GM23338 (cell line): ENCODE data around the gene SVOPL. TPM values are rescaled to one million over a fixed set of nuclear protein-coding genes. Genes with fewer than 3 reads are reported as not detected.

ENCODE experiments used
- ATAC-seq: fragments of 200-7000 bp; cut with Tn5 transposase; 3 replicates; pipeline ENCODE4 v1.9.1; 2020
- DNase-seq: peaks from one replicate; pipeline ENCODE4 v3.0.0-alpha.2; 2015; ENCODE audit warnings: low spot score
- H2AFZ ChIP-seq: fragments of 200-600 bp; sonication (generic); 2 replicates; pipeline ENCODE4 v1.8.0; 2016; ENCODE audit warnings: antibody characterized with exemption, mild to moderate bottlenecking, moderate library complexity
- H3F3A ChIP-seq: fragments of 200-600 bp; sonication (generic); replicated peaks from 2 replicates; pipeline ENCODE4 v1.8.0; 2017; ENCODE audit warnings: antibody characterized with exemption, mixed run types, low read depth
- H3K27ac ChIP-seq: fragments of 200-600 bp; sonication (generic); 2 replicates; pipeline ENCODE4 v1.6.1; 2016; ENCODE audit warnings: low read depth
- H3K27me3 ChIP-seq: fragments of 200-600 bp; sonication (generic); 2 replicates; pipeline ENCODE4 v1.8.0; 2016; ENCODE audit warnings: mild to moderate bottlenecking, mixed run types, moderate library complexity; ENCODE audit not compliant: insufficient read depth
- H3K36me3 ChIP-seq: fragments of 200-600 bp; sonication (generic); 2 replicates; pipeline ENCODE4 v1.8.0; 2016; ENCODE audit warnings: mild to moderate bottlenecking; ENCODE audit not compliant: insufficient read depth
- H3K4me1 ChIP-seq: fragments of 200-600 bp; sonication (generic); 2 replicates; pipeline ENCODE4 v1.8.0; 2016; ENCODE audit warnings: mild to moderate bottlenecking, moderate library complexity; ENCODE audit not compliant: insufficient read depth
- H3K4me2 ChIP-seq: fragments of 200-600 bp; sonication (generic); 2 replicates; pipeline ENCODE4 v1.7.1; 2017; ENCODE audit warnings: mixed run types
- H3K4me3 ChIP-seq: fragments of 200-600 bp; sonication (generic); 2 replicates; pipeline ENCODE4 v1.6.1; 2016; ENCODE audit warnings: mixed run types
- H3K79me2 ChIP-seq: fragments of 200-600 bp; sonication (generic); replicated peaks from 2 replicates; pipeline ENCODE4 v1.8.0; 2017; ENCODE audit warnings: mild to moderate bottlenecking; ENCODE audit not compliant: insufficient read depth
- H3K9me2 ChIP-seq: fragments of 200-600 bp; sonication (generic); 2 replicates; pipeline ENCODE4 v1.8.0; 2017; ENCODE audit not compliant: insufficient read depth
- H4K20me1 ChIP-seq: fragments of 200-600 bp; sonication (generic); replicated peaks from 2 replicates; pipeline ENCODE4 v1.8.0; 2017; ENCODE audit warnings: mild to moderate bottlenecking; ENCODE audit not compliant: insufficient read depth
- H3K27ac Mint-ChIP-seq: 2 replicates; pipeline ENCODE4 v1.8.0; 2020; ENCODE audit warnings: inconsistent platforms, mild to moderate bottlenecking, moderate library complexity, mixed read lengths
- H3K27me3 Mint-ChIP-seq: 3 replicates; pipeline ENCODE4 v1.8.0; 2022; ENCODE audit warnings: low read depth, mild to moderate bottlenecking, moderate library complexity, mixed read lengths, inconsistent platforms; ENCODE audit not compliant: insufficient read depth, poor library complexity
- H3K36me3 Mint-ChIP-seq: 3 replicates; pipeline ENCODE4 v1.8.0; 2021; ENCODE audit warnings: low read depth, mild to moderate bottlenecking, inconsistent platforms, moderate library complexity, mixed read lengths
- H3K4me1 Mint-ChIP-seq: 3 replicates; pipeline ENCODE4 v1.8.0; 2020; ENCODE audit warnings: mild to moderate bottlenecking, inconsistent platforms, mixed read lengths
- H3K4me3 Mint-ChIP-seq: 3 replicates; pipeline ENCODE4 v1.8.0; 2021; ENCODE audit warnings: moderate library complexity, mild to moderate bottlenecking, inconsistent platforms, mixed read lengths
- H3K9me3 Mint-ChIP-seq: 3 replicates; pipeline ENCODE4 v1.8.0; 2020; ENCODE audit warnings: moderate library complexity, mild to moderate bottlenecking, inconsistent platforms, mixed read lengths
- CREB1 ChIP-seq: fragments of 250-450 bp; sonication (Bioruptor Pico); IDR thresholded peaks from 2 replicates; pipeline ENCODE4 v1.5.0; 2020; ENCODE audit warnings: low read depth, mild to moderate bottlenecking, moderate library complexity
- EZH2 ChIP-seq: fragments of 200-600 bp; sonication (generic); IDR thresholded peaks from one replicate; pipeline ENCODE4 v1.8.0; 2017; ENCODE audit warnings: antibody characterized with exemption, mild to moderate bottlenecking, low read depth; ENCODE audit not compliant: unreplicated experiment
- EZH2phosphoT487 ChIP-seq: fragments of 200-600 bp; sonication (generic); IDR thresholded peaks from one replicate; pipeline ENCODE4 v1.8.1; 2018; ENCODE audit warnings: antibody characterized with exemption; ENCODE audit not compliant: unreplicated experiment
- JUNB ChIP-seq: IDR thresholded peaks from one replicate; pipeline ENCODE4 v1.6.1; 2016; ENCODE audit warnings: antibody characterized with exemption; ENCODE audit not compliant: unreplicated experiment
- NANOG ChIP-seq: IDR thresholded peaks from 2 replicates; pipeline ENCODE4 v1.6.1; 2016; ENCODE audit warnings: antibody characterized with exemption, borderline replicate concordance
- POLR2AphosphoS5 ChIP-seq: IDR thresholded peaks from 2 replicates; pipeline ENCODE4 v1.6.1; 2016; ENCODE audit warnings: antibody characterized with exemption, low read depth
- STAT1 ChIP-seq: IDR thresholded peaks from one replicate; pipeline ENCODE4 v1.6.1; 2016; ENCODE audit warnings: antibody characterized with exemption; ENCODE audit not compliant: unreplicated experiment
- ZNF114 ChIP-seq: fragments of 250-450 bp; sonication (Bioruptor Pico); IDR thresholded peaks from 2 replicates; pipeline ENCODE4 v1.5.0; 2020; ENCODE audit warnings: mild to moderate bottlenecking, moderate library complexity
- ZNF331 ChIP-seq: fragments of 250-450 bp; sonication (Bioruptor Pico); IDR thresholded peaks from 2 replicates; pipeline ENCODE4 v1.5.0; 2020; ENCODE audit warnings: low read depth, mild to moderate bottlenecking, moderate library complexity
- polyA plus RNA-seq: library from polyadenylated mRNA; unstranded; fragments of >200 nt; fragmentation: Nextera tagmentation; extraction: Ambion mirVana; gene quantifications from 2 replicates; pipeline ENCODE4 v1.2.1, GENCODE V29; 2016
- total RNA-seq: library from RNA; depleted of rRNA; stranded (reverse); fragments of >200 nt; shearing (Covaris generic); gene quantifications from 2 replicates; pipeline ENCODE4 v1.2.3, GENCODE V29; 2014
- TF ChIP-seq, protein P1 (sequence below), 2 experiments: fragments of 200-600 bp in 1 of 2; sonication (generic) in 1 of 2; conservative IDR thresholded peaks; 2 replicates each; pipeline versions ENCODE4 v1.5.1 to v1.6.1; 2016 to 2017; ENCODE audit warnings: antibody characterized with exemption in 2 of 2, low read depth in 2 of 2, mild to moderate bottlenecking in 2 of 2, moderate library complexity in 1 of 2
- TF ChIP-seq, protein P2 (sequence below): fragments of 250-450 bp; sonication (Bioruptor Pico); IDR thresholded peaks from 2 replicates; pipeline ENCODE4 v1.5.0; 2020; ENCODE audit warnings: mild to moderate bottlenecking, moderate library complexity
- TF ChIP-seq, protein P3 (sequence below): IDR thresholded peaks from one replicate; pipeline ENCODE4 v1.6.1; 2018; ENCODE audit warnings: antibody characterized with exemption; ENCODE audit not compliant: unreplicated experiment
- TF ChIP-seq, protein P4 (sequence below): IDR thresholded peaks from 2 replicates; pipeline ENCODE4 v1.6.1; 2016; ENCODE audit warnings: antibody characterized with exemption

Gene SVOPL
- total and polyA plus RNA-seq, 2 experiments from 2014 or later: 1.4 to 2.1 TPM

DNA sequence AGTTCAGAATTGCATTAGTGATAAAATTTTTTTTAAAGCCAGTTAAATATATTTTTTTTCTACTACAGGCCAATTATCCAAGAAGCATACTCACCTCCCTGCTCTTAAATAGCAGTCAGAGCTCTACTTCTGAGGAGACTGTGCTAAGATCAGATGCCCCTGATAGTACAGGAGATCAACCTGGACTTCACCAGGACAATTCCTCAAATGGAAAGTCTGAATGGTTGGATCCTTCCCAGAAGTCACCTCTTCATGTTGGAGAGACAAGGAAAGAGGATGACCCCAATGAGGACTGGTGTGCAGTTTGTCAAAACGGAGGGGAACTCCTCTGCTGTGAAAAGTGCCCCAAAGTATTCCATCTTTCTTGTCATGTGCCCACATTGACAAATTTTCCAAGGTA lies 122.0 kb downstream of the SVOPL start:
- H3K36me3 ChIP-seq: peaks cover 87% of the 10 kb centered on the region
- H3K4me2 ChIP-seq: no peak overlapping the region
- no peak overlapping the region for H3K27ac ChIP-seq
- no peak overlapping the region for H3K4me3 ChIP-seq
- no peaks in the 10 kb centered on the region for H4K20me1 ChIP-seq
- no peak for ATAC-seq
- H3F3A ChIP-seq: 0 out of 2 replicates have a peak, but pooled peaks cover 4% of the 10 kb centered on the region
- Mint-ChIP-seq H3K36me3 (peaks cover 90% of the 10 kb centered on the region), H3K27ac (no peak overlapping the region), H3K9me3 (no peaks in the 10 kb centered on the region), H3K4me1 (peaks cover 3% of the 10 kb centered on the region; the same call in 1 of the 3 replicates), H3K27me3 (peaks cover 2% of the 10 kb centered on the region), H3K4me3 (no peak overlapping the region)
- no peaks in the 10 kb centered on the region; the same call in 1 of the 2 replicates for H3K79me2 ChIP-seq
- no peaks in the 10 kb centered on the region for H3K9me2 ChIP-seq
- DNase-seq: no peak
- H3K27me3 ChIP-seq: no peaks in the 10 kb centered on the region
- TF ChIP-seq ZNF114 (CRISPR knock-in tag) (no peak), NANOG (no peak), ZNF331 (CRISPR knock-in tag) (no peak), JUNB (no peak), EZH2phosphoT487 (no peak), EZH2 (no peak), POLR2AphosphoS5 (no peak), STAT1 (no peak), CREB1 (no peak)
- TF ChIP-seq, protein P1, sequence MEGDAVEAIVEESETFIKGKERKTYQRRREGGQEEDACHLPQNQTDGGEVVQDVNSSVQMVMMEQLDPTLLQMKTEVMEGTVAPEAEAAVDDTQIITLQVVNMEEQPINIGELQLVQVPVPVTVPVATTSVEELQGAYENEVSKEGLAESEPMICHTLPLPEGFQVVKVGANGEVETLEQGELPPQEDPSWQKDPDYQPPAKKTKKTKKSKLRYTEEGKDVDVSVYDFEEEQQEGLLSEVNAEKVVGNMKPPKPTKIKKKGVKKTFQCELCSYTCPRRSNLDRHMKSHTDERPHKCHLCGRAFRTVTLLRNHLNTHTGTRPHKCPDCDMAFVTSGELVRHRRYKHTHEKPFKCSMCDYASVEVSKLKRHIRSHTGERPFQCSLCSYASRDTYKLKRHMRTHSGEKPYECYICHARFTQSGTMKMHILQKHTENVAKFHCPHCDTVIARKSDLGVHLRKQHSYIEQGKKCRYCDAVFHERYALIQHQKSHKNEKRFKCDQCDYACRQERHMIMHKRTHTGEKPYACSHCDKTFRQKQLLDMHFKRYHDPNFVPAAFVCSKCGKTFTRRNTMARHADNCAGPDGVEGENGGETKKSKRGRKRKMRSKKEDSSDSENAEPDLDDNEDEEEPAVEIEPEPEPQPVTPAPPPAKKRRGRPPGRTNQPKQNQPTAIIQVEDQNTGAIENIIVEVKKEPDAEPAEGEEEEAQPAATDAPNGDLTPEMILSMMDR (conservative IDR thresholded peaks at IDR 0.05; ENCODE audit: low read depth in 2 of 2): no peak
- TF ChIP-seq, protein P2, sequence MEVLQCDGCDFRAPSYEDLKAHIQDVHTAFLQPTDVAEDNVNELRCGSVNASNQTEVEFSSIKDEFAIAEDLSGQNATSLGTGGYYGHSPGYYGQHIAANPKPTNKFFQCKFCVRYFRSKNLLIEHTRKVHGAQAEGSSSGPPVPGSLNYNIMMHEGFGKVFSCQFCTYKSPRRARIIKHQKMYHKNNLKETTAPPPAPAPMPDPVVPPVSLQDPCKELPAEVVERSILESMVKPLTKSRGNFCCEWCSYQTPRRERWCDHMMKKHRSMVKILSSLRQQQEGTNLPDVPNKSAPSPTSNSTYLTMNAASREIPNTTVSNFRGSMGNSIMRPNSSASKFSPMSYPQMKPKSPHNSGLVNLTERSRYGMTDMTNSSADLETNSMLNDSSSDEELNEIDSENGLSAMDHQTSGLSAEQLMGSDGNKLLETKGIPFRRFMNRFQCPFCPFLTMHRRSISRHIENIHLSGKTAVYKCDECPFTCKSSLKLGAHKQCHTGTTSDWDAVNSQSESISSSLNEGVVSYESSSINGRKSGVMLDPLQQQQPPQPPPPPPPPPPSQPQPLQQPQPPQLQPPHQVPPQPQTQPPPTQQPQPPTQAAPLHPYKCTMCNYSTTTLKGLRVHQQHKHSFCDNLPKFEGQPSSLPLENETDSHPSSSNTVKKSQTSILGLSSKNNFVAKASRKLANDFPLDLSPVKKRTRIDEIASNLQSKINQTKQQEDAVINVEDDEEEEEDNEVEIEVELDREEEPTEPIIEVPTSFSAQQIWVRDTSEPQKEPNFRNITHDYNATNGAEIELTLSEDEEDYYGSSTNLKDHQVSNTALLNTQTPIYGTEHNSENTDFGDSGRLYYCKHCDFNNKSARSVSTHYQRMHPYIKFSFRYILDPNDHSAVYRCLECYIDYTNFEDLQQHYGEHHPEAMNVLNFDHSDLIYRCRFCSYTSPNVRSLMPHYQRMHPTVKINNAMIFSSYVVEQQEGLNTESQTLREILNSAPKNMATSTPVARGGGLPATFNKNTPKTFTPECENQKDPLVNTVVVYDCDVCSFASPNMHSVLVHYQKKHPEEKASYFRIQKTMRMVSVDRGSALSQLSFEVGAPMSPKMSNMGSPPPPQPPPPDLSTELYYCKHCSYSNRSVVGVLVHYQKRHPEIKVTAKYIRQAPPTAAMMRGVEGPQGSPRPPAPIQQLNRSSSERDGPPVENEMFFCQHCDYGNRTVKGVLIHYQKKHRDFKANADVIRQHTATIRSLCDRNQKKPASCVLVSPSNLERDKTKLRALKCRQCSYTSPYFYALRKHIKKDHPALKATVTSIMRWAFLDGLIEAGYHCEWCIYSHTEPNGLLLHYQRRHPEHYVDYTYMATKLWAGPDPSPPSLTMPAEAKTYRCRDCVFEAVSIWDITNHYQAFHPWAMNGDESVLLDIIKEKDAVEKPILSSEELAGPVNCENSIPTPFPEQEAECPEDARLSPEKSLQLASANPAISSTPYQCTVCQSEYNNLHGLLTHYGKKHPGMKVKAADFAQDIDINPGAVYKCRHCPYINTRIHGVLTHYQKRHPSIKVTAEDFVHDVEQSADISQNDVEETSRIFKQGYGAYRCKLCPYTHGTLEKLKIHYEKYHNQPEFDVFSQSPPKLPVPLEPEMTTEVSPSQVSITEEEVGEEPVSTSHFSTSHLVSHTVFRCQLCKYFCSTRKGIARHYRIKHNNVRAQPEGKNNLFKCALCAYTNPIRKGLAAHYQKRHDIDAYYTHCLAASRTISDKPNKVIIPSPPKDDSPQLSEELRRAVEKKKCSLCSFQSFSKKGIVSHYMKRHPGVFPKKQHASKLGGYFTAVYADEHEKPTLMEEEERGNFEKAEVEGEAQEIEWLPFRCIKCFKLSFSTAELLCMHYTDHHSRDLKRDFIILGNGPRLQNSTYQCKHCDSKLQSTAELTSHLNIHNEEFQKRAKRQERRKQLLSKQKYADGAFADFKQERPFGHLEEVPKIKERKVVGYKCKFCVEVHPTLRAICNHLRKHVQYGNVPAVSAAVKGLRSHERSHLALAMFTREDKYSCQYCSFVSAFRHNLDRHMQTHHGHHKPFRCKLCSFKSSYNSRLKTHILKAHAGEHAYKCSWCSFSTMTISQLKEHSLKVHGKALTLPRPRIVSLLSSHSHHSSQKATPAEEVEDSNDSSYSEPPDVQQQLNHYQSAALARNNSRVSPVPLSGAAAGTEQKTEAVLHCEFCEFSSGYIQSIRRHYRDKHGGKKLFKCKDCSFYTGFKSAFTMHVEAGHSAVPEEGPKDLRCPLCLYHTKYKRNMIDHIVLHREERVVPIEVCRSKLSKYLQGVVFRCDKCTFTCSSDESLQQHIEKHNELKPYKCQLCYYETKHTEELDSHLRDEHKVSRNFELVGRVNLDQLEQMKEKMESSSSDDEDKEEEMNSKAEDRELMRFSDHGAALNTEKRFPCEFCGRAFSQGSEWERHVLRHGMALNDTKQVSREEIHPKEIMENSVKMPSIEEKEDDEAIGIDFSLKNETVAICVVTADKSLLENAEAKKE: no peak
- TF ChIP-seq, protein P3, sequence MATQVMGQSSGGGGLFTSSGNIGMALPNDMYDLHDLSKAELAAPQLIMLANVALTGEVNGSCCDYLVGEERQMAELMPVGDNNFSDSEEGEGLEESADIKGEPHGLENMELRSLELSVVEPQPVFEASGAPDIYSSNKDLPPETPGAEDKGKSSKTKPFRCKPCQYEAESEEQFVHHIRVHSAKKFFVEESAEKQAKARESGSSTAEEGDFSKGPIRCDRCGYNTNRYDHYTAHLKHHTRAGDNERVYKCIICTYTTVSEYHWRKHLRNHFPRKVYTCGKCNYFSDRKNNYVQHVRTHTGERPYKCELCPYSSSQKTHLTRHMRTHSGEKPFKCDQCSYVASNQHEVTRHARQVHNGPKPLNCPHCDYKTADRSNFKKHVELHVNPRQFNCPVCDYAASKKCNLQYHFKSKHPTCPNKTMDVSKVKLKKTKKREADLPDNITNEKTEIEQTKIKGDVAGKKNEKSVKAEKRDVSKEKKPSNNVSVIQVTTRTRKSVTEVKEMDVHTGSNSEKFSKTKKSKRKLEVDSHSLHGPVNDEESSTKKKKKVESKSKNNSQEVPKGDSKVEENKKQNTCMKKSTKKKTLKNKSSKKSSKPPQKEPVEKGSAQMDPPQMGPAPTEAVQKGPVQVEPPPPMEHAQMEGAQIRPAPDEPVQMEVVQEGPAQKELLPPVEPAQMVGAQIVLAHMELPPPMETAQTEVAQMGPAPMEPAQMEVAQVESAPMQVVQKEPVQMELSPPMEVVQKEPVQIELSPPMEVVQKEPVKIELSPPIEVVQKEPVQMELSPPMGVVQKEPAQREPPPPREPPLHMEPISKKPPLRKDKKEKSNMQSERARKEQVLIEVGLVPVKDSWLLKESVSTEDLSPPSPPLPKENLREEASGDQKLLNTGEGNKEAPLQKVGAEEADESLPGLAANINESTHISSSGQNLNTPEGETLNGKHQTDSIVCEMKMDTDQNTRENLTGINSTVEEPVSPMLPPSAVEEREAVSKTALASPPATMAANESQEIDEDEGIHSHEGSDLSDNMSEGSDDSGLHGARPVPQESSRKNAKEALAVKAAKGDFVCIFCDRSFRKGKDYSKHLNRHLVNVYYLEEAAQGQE: no peak
- TF ChIP-seq, protein P4, sequence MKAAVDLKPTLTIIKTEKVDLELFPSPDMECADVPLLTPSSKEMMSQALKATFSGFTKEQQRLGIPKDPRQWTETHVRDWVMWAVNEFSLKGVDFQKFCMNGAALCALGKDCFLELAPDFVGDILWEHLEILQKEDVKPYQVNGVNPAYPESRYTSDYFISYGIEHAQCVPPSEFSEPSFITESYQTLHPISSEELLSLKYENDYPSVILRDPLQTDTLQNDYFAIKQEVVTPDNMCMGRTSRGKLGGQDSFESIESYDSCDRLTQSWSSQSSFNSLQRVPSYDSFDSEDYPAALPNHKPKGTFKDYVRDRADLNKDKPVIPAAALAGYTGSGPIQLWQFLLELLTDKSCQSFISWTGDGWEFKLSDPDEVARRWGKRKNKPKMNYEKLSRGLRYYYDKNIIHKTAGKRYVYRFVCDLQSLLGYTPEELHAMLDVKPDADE: no peak
- no peak overlapping the region for H2AFZ ChIP-seq
- no peaks in the 10 kb centered on the region for H3K4me1 ChIP-seq
